ENCODE results near the gene SEMA4D.

SEMA4D gene

DNA sequence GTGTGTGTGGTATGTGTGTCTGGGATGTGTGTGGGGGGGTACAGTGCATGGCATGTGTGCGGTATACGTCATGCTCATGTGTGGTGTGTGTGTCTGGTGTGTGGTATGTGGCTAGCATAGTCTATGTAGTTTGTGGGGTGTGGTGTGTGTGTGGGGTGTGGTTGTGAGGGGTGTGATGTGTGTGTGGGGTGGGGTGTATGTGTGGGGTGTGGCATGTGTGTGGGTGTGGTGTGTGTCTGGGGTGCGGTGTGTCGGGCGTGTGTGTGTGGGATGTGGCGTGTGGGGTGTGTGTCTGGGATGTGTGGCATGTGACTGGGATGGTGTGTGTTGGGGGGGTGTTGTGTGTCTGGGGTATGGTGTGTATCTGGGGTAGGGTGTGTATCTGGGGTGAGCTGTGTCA lies 127.3 kb downstream of the SEMA4D start:
- DNase-seq (ENCODE audit: low spot score) = no peak

GRCh38 chr9:89368978-89369377 lies 128.9 kb downstream of the SEMA4D start:
- DNase-seq (ENCODE audit: low spot score) = no peak

- no peak for DNase-seq (ENCODE audit: low spot score)
Measured at GRCh38 chr9:89368550-89368949, 129.4 kb downstream of the SEMA4D start.

DNA sequence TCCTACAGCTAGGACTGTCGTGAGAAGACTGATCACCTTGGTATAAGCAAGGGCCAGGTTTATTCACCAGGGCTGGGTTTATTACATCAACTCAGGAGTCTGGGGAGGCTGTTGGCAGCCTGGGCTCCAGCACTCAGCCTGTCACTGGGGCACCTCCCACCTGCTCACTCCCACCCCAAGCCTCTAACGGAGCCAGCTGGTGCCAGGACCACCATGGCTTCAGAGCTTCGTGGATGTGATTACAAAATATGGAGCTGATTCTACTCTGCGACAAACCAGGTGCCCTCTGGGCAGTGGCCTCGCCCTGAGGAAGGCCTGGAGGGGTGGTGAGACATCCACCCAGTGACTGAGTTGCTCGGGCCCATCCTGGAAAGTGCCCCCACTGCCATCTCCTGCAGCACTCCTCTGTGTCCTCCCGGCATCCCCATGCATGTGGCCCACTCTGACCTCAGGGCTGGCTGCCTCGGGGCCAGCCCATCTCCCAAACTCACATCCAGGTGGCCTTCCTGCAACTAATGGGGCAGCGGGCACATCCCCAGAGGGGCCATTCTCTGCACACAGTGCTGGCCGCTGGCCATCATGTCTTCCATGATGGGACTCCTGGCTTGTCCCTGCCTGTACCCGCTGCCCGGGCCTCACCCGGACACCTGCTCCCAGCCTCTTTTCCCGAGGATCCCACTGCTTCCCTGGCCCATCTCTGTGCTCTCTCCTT lies 130.0 kb downstream of the SEMA4D start:
- DNase-seq (ENCODE audit: low spot score) = no peak

GRCh38 chr9:89367281-89367680 lies 130.6 kb downstream of the SEMA4D start:
- DNase-seq (ENCODE audit: low spot score) = no peak

DNA sequence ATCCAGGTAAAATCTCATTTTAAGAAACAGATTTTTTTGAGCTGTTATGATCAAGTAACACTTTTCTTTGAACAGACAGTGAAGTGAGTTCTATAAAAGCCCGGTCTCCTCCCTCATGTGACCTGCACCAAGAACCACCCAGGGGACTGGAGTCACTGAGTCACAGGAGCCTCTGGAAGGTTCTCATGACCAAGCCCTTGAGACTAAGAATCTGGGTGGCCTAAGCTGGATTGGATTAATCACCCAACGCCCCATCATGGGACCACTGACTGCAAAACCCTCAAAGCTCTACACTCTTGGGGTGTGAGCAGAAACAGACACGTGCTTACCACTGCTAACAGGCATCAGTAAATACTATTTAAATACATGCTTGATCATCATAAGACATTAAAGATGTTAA lies 131.2 kb downstream of the SEMA4D start:
- no peak for DNase-seq (ENCODE audit: low spot score)

DNA sequence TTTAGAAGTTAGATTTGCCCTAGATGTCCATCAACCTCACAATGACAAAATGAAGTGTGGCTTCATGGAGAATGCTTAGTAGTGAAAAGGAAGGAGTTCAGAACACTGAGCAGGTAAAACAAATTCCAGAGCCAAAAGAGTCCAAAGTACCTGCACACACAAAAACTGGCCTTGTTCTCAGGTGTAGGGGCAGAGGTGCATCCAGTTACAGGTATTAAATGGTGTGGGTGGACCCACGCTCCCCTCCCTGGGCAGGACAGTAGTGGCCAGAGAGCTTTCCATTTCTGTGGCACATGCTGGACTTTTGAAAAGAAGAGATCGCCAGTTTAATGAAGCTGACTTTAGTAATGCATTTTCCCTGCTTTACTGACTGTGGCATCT lies 132.4 kb downstream of the SEMA4D start:
- no peak for DNase-seq (ENCODE audit: low spot score)

DNA sequence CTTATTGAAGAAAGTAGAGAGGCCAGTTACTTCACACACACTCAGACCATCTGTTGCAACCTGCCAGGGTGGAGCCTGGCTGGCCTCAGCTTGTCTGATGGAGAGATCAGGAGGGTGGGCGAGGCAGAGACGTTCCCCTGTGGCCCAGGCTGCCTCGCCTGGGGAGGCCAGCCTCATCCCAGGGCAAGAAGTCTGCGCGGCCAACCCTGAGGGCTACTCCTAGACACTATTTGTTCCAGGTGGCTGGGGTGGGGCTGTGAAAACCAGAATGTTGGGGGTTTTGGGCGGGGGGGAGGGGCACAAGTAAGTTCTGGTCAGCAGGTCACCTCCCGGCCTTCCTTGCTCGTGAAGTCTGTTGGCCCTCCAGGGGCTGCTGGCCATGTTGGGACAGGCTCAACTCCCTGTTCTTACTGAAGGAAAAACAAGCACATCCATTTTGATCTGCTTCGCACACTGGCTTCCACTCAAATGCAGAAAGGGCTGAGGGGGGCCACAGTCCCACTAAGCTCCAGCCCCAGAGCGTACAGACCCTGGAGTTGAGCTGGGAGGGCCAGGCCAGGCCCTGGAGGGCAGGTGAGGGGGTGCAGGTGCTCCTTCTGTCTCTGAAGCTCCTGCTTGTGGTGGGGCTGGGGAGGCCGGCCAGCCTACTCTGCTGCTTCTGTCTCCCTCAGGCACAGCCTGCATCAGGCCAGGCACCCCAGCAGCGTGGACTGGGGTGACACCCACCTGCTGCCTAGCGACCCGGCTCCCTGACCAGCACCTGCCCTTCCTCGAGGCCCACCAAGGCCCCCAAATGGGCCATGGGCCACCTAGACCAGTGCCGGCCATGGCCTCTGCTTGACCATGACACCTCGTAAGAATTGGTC lies 133.0 kb downstream of the SEMA4D start:
- DNase-seq (ENCODE audit: low spot score) = no peak

DNA sequence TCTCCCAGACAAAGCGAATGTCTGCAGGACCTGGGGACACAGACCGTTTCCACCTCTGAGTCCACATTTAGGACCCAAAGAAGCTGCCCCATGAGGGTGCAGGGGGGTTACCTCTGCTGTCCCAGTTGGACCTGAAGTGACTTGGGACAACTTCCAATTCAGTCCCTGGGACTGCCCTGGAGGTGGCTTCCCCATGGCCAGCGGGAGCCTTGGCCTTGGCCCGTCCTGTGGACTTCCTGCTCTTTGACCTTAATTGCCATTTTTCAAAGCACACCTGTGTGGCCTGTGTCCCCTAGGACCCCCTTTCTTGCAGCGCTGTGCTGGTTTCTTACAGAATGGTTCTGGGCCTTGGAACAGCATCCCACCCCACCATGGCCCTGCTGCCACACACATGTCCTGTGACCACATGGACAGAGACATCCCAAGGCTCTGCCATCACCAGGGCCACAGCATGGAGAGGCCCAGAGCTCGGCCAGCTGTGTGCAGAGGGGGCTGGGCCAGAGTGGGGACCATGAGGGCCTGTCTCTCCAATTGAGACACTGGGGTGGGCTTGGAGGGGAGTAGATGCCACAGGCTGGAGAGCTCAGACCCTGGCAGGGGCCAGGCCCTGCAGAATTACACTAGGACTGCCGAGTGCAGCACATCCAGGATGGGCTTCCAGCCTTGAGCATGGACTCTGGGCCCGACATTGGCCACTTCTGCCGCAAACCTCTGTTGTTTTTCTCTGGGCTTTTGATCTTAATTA lies 133.8 kb downstream of the SEMA4D start:
- no peak for DNase-seq (ENCODE audit: low spot score)

DNA sequence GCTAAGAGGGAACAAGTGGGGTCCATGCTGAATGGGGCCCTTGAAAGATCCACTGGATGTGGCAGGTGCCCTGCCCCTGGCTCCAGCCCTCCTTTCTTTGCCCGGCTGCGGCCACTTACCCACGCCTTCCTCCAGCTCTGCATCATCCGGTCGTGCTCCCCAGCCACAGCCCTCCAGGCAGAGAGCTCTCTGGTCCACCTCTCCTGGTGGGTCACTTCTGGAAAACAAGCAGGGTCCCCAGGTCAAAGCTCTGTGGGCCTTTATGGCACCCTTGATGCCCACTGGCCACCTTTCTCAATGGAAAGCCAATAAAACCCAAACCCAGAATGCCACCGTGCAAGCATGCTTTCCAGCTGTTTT lies 134.6 kb downstream of the SEMA4D start:
- DNase-seq (ENCODE audit: low spot score) = no peak

GRCh38 chr9:89362647-89363310 lies 135.1 kb downstream of the SEMA4D start:
- no peak for DNase-seq (ENCODE audit: low spot score)

DNA sequence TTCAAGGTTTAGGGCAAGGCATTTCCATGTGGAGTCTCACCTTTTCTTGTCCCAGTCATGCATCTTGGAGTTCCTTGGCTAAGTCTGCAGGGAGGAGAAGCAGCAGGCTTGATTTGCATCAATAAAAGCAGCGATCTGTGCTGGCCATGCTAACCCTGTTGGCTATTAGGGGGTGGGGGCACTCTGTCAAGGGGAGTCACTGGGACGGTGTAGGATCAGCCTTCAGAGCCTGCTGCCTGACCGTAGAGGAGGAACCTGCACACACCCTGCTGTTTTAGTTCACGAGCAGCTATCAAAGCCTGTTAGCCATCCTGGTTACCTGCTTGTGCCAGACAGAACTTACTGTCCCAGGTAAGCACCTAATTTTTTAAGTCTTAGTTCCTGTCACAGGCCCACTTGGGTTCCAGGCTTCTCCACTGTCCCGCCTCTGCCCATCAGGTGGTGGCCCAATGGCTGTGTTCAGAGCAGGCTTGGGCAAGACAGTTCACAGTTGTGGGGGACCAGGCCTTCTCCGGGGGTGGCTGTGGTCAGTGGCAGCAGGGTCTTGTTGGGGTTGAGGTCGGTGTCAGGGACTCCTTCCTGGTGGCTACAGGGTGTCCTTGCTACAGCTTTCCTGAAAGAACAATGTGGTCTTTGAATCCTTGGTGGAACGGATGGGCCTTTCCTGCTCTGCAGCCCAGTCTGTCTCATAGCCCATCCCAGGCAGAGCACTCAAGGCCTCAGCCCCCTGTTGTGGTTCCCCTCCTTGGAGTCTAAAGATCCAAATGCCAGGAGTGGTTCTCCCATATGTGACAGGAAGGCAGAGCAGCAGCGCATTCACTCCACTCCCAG lies 135.9 kb downstream of the SEMA4D start:
- DNase-seq (ENCODE audit: low spot score) = no peak

- DNase-seq (ENCODE audit: low spot score) = no peak
Measured at GRCh38 chr9:89361031-89361430, 136.9 kb downstream of the SEMA4D start.

DNA sequence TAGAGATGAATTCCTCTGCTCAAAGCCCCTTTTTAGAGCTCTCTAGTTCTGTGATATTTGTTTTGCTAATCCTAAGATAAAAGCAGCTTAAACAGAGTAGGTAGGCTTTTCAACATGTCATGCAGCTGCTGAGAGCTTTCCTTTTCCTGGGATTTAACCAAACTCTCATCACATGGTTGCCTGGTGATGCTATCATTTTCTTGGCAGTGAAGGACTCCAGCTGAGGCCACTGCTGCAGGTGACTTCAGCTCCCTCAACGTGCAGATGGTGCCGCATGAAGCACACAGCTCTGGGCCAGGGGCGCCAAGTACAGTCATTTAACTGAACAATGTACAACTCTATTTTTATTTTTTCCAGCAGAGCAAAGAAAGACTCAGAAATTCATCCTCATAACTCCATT lies 137.4 kb downstream of the SEMA4D start:
- DNase-seq (ENCODE audit: low spot score) = no peak

DNA sequence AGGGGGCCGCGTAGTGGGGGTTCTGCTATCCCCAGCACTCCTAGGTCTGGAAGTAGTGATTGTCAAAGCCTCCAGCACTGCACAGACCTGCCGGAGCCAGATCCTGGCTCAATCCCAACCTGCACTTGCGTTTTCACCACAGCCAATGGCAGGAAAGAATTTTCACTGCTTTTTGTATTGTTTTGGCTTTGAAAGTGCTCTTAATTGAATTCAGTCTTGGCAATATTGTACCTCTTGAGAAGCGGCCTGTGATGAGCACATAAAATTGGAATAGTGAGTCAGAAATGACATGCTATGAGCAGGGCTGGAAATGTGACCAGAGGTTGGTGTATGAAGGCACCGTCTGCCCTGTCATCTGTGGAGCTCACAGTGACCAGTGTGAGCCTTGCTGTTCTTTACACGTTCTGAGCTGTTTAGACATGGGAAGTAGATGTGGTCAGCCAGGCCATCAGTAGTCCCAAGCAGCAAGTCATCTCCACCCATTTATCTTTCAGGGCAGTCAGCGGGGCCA lies 138.1 kb downstream of the SEMA4D start:
- no peak for DNase-seq (ENCODE audit: low spot score)

GRCh38 chr9:89358985-89359384 lies 138.9 kb downstream of the SEMA4D start:
- no peak for DNase-seq (ENCODE audit: low spot score)

- no peak for DNase-seq (ENCODE audit: low spot score)
Measured at GRCh38 chr9:89358376-89358916, 139.5 kb downstream of the SEMA4D start.

DNA sequence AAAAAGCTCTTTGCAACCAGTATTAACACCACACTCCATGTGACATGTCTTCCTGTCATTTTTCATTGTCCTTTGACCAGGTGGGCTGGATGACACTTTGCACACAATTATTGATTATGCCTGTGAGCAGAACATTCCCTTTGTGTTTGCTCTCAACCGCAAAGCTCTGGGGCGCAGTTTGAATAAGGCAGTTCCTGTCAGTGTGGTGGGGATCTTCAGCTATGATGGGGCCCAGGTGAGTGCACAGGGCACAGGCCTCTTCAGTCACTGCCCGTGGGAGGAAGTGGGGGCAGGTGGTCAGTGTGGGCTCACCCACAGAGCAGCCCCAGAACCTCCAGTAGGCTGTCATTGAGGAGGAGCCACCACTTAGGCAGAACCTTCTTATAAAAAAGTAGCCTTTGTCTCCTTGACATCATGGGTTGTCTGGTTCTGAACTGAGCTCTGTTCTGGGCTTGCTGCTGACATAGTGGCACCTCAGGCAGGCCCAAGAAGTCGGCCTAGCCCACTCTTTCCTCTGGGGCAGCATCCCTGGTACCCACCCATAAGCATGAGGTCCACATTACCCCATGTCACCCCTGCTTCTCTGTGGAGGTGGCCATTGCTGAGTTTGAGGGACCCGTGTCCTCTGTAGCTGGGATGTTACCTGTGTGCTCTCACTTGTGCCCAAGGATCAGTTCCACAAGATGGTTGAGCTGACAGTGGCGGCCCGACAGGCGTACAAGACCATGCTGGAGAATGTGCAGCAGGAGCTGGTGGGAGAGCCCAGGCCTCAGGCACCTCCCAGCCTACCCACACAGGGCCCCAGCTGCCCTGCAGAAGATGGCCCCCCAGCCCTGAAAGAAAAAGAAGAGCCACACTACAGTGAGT lies 140.3 kb downstream of the SEMA4D start:
- DNase-seq (ENCODE audit: low spot score) = no peak

DNA sequence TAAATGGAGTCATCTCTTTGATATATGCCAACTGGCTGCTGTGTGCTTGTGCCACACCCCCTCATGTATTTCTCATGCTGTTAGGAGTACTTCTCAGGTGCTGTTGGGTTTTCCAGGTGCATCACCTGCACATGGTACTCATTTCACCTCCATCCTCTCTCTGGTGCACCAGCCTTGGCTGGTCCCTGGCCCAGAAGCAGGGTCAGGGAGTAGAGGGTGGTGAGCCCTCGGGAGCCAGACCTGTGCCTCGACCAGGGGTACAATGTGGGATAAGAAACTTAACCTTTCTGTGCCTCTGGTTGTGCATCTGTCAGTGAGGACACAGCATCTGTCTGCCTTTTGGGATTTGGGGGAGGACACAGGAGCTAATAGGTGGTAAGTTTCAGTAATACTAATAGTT lies 141.1 kb downstream of the SEMA4D start:
- no peak for DNase-seq (ENCODE audit: low spot score)

DNA sequence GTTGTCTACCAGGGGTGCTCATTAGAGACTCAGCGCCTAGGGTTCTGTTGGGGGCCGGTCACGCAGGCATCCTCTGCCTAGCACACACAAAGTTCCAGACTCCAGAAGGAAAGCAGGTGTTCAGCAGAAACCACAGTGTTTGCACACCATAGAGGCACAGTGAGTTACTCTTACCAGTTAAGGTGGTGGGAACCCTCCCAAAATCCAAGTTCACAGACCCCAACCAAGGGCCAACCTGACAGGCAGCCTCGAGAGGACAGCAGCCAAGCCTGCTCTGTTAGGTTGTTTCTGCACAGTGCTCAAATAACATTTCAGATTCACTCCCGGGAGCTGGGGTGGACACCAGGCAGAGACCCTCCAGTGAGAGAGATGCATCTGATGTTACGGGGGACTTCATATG lies 143.4 kb downstream of the SEMA4D start:
- DNase-seq (ENCODE audit: low spot score) = no peak

Data from kidney tubule cell (primary cell).